HepG2 (cell line): Measurements from ENCODE around the gene CLEC2D. TPM values are rescaled to one million over a fixed set of nuclear protein-coding genes. Genes with fewer than 3 reads are reported as not detected.
A peak's percentile ranks its signal among the peaks of the same experiment; 100 is the strongest.

Source experiments
- ATAD3A ChIP-seq: sonication (generic); formaldehyde crosslinking; IDR thresholded peaks from 2 replicates; pipeline ENCODE4 v1.4.0; 2020; ENCODE audit warnings: missing genetic modification reagents
- ELF3 ChIP-seq: IDR thresholded peaks from 2 replicates; pipeline ENCODE4 v1.6.1; 2016; ENCODE audit warnings: missing genetic modification reagents, missing compliant biosample characterization
- GRHL1 ChIP-seq: sonication (generic); formaldehyde crosslinking; conservative IDR thresholded peaks from 2 replicates; pipeline ENCODE4 v1.8.0; 2022; ENCODE audit warnings: missing genetic modification reagents
- HHEX ChIP-seq: IDR thresholded peaks from 2 replicates; pipeline ENCODE4 v1.6.1; 2016; ENCODE audit warnings: control low read depth
- HMGA1 ChIP-seq: sonication (generic); formaldehyde crosslinking; conservative IDR thresholded peaks from 2 replicates; pipeline ENCODE4 v1.4.0; 2020; ENCODE audit warnings: missing genetic modification reagents
- HOXA3 ChIP-seq: sonication (generic); formaldehyde crosslinking; IDR thresholded peaks from 2 replicates; pipeline ENCODE4 v1.5.0; 2020; ENCODE audit warnings: missing genetic modification reagents
- JARID2 ChIP-seq: sonication (generic); formaldehyde crosslinking; IDR thresholded peaks from 2 replicates; pipeline ENCODE4 v1.8.1; 2023; ENCODE audit warnings: missing genetic modification reagents, inconsistent platforms; ENCODE audit not compliant: insufficient replicate concordance
- MED13 ChIP-seq: sonication (generic); formaldehyde crosslinking; IDR thresholded peaks from 2 replicates; pipeline ENCODE4 v1.5.0; 2020; ENCODE audit warnings: missing genetic modification reagents
- NFYC ChIP-seq: IDR thresholded peaks from 2 replicates; pipeline ENCODE4 v1.6.1; 2016; ENCODE audit warnings: missing genetic modification reagents, missing compliant biosample characterization
- PHF8 ChIP-seq: sonication (generic); formaldehyde crosslinking; IDR thresholded peaks from 2 replicates; pipeline ENCODE4 v1.5.0; 2020; ENCODE audit warnings: missing genetic modification reagents
- RBFOX2 ChIP-seq: fragments of 200-400 bp; formaldehyde crosslinking; IDR thresholded peaks from 2 replicates; pipeline ENCODE4 v1.6.1; 2017; ENCODE audit warnings: low read depth, mild to moderate bottlenecking, low read length
- SMAD1 ChIP-seq: sonication (generic); formaldehyde crosslinking; IDR thresholded peaks from 2 replicates; pipeline ENCODE4 v1.4.0; 2020; ENCODE audit warnings: missing genetic modification reagents, low read depth, mild to moderate bottlenecking, borderline replicate concordance
- SP140L ChIP-seq: sonication (generic); formaldehyde crosslinking; IDR thresholded peaks from 2 replicates; pipeline ENCODE4 v1.4.0; 2020; ENCODE audit warnings: missing genetic modification reagents, borderline replicate concordance
- SPEN ChIP-seq: sonication (generic); formaldehyde crosslinking; IDR thresholded peaks from 2 replicates; pipeline ENCODE4 v1.5.1; 2020; ENCODE audit warnings: low read depth, mild to moderate bottlenecking, missing genetic modification reagents
- TCF7L2 ChIP-seq: IDR thresholded peaks from 2 replicates; pipeline ENCODE4 v1.6.1; 2011; ENCODE audit warnings: mild to moderate bottlenecking, low read depth, low read length, moderate library complexity
- TRAFD1 ChIP-seq: sonication (generic); formaldehyde crosslinking; IDR thresholded peaks from 2 replicates; pipeline ENCODE4 v1.5.1; 2020; ENCODE audit warnings: missing genetic modification reagents, mild to moderate bottlenecking, borderline replicate concordance
- ZFP36L2 ChIP-seq: sonication (generic); formaldehyde crosslinking; IDR thresholded peaks from 2 replicates; pipeline ENCODE4 v1.4.0; 2020; ENCODE audit warnings: missing genetic modification reagents
- ZNF12 ChIP-seq: sonication (generic); formaldehyde crosslinking; IDR thresholded peaks from 2 replicates; pipeline ENCODE4 v1.5.0; 2020; ENCODE audit warnings: missing genetic modification reagents
- ZNF20 ChIP-seq: sonication (generic); formaldehyde crosslinking; IDR thresholded peaks from 2 replicates; pipeline ENCODE4 v1.4.0; 2020; ENCODE audit warnings: mild to moderate bottlenecking, moderate library complexity, missing genetic modification reagents
- ZNF350 ChIP-seq: sonication (generic); formaldehyde crosslinking; IDR thresholded peaks from 2 replicates; pipeline ENCODE4 v1.4.0; 2020; ENCODE audit warnings: mild to moderate bottlenecking, low read depth, missing genetic modification reagents, borderline replicate concordance
- ZNF546 ChIP-seq: sonication (generic); formaldehyde crosslinking; conservative IDR thresholded peaks from 2 replicates; pipeline ENCODE4 v1.8.1; 2023; ENCODE audit warnings: mild to moderate bottlenecking, missing genetic modification reagents
- ZNF558 ChIP-seq: sonication (generic); formaldehyde crosslinking; IDR thresholded peaks from 2 replicates; pipeline ENCODE4 v1.9.0; 2022; ENCODE audit warnings: mild to moderate bottlenecking, missing genetic modification reagents, borderline replicate concordance
- ZNF670 ChIP-seq: sonication (generic); formaldehyde crosslinking; IDR thresholded peaks from 2 replicates; pipeline ENCODE4 v1.8.0; 2022; ENCODE audit warnings: mild to moderate bottlenecking, missing genetic modification reagents, borderline replicate concordance
- ZNF777 ChIP-seq: sonication (generic); formaldehyde crosslinking; IDR thresholded peaks from 2 replicates; pipeline ENCODE4 v1.4.0; 2020; ENCODE audit warnings: missing genetic modification reagents
- ZSCAN25 ChIP-seq: sonication (generic); formaldehyde crosslinking; IDR thresholded peaks from 2 replicates; pipeline ENCODE4 v1.8.0; 2022; ENCODE audit warnings: mild to moderate bottlenecking, missing genetic modification reagents
- polyA plus RNA-seq, 8 experiments: library from polyadenylated mRNA; depleted of rRNA in 3 of 8; stranded (reverse) in 7 of 8; unstranded in 1 of 8; fragments of >200 nt; fragmentation: Illumina TruSeq in 4 of 8; extraction: Trizol in 4 of 8; gene quantifications; 2 replicates each; pipeline versions ENCODE4 v1.2.1 to v1.2.3, GENCODE V29; 2011 to 2016; ENCODE audit warnings: low read depth in 4 of 8, missing spikeins in 1 of 8, mixed read lengths in 1 of 8; ENCODE audit not compliant: insufficient read depth in 1 of 8
- total RNA-seq, 5 experiments: library from RNA; depleted of rRNA; stranded (reverse); fragments of >200 nt; fragmentation: Illumina TruSeq; extraction: Trizol; gene quantifications; 2 replicates each; pipeline ENCODE4 v1.2.3, GENCODE V29; 2016; ENCODE audit warnings: low read depth in 1 of 5

CLEC2D gene
- total and polyA plus RNA-seq, 2 of the 13 experiments (the other 11 are each of a cell fraction or from before 2014, with no cell fraction given) = 2.5 to 8.6 TPM

- TF ChIP-seq TRAFD1 (CRISPR knock-in tag) (no peak), ZNF350 (CRISPR knock-in tag) (peak; percentile 73), HHEX (CRISPR knock-in tag) (no peak), ZFP36L2 (CRISPR knock-in tag) (no peak), ATAD3A (CRISPR knock-in tag) (no peak), RBFOX2 (peak; percentile 85), SPEN (CRISPR knock-in tag) (peak; percentile 83; the same call in 1 of the 2 replicates), ZNF558 (no peak; the same call in 1 of the 2 replicates), HMGA1 (no peak), SP140L (no peak), MED13 (CRISPR knock-in tag) (no peak), ZSCAN25 (CRISPR knock-in tag) (peak; percentile 45; the same call in 1 of the 2 replicates), PHF8 (CRISPR knock-in tag) (peak; percentile 79), HOXA3 (CRISPR knock-in tag) (no peak), GRHL1 (CRISPR knock-in tag) (no peak), ZNF12 (CRISPR knock-in tag) (no peak), ZNF20 (no peak), ZNF670 (CRISPR knock-in tag) (no peak), SMAD1 (CRISPR knock-in tag) (no peak), ELF3 (CRISPR knock-in tag) (peak; percentile 54), JARID2 (CRISPR knock-in tag) (no peak), TCF7L2 (no peak), ZNF777 (CRISPR knock-in tag) (peak; percentile 46; the same call in 1 of the 2 replicates), NFYC (CRISPR knock-in tag) (no peak), ZNF546 (CRISPR knock-in tag) (peak; percentile 80; the same call in 1 of the 2 replicates)
Observed at GRCh38 chr12:9647825-9648700, 21.4 kb upstream of the CLEC2D start (continued).
